HepG2 (cell line): ENCODE data around the gene RPL34. TPM values are rescaled to one million over a fixed set of nuclear protein-coding genes. Genes with fewer than 3 reads are reported as not detected.

ENCODE experiments used
- KLF6 ChIP-seq: IDR thresholded peaks from 2 replicates; pipeline ENCODE4 v1.8.0; 2016; ENCODE audit warnings: missing biosample characterization, missing genetic modification reagents
- MZF1 ChIP-seq: sonication (generic); formaldehyde crosslinking; IDR thresholded peaks from 2 replicates; pipeline ENCODE4 v1.8.1; 2023; ENCODE audit warnings: mild to moderate bottlenecking, missing genetic modification reagents, borderline replicate concordance
- NCOA5 ChIP-seq: sonication (generic); formaldehyde crosslinking; IDR thresholded peaks from 2 replicates; pipeline ENCODE4 v1.4.0; 2020; ENCODE audit warnings: missing genetic modification reagents
- POGK ChIP-seq: sonication (generic); formaldehyde crosslinking; conservative IDR thresholded peaks from 2 replicates; pipeline ENCODE4 v1.8.0; 2022; ENCODE audit warnings: mild to moderate bottlenecking, moderate library complexity, missing genetic modification reagents
- PRDM4 ChIP-seq: sonication (generic); formaldehyde crosslinking; IDR thresholded peaks from 2 replicates; pipeline ENCODE4 v1.9.0; 2021; ENCODE audit warnings: missing genetic modification reagents, borderline replicate concordance
- RORA ChIP-seq: sonication (generic); formaldehyde crosslinking; IDR thresholded peaks from 2 replicates; pipeline ENCODE4 v1.5.0; 2020; ENCODE audit warnings: mild to moderate bottlenecking, missing genetic modification reagents, moderate library complexity
- SIX4 ChIP-seq: sonication (generic); formaldehyde crosslinking; IDR thresholded peaks from 2 replicates; pipeline ENCODE4 v1.4.0; 2020; ENCODE audit warnings: missing genetic modification reagents
- SPEN ChIP-seq: sonication (generic); formaldehyde crosslinking; IDR thresholded peaks from 2 replicates; pipeline ENCODE4 v1.5.1; 2020; ENCODE audit warnings: low read depth, mild to moderate bottlenecking, missing genetic modification reagents
- ZBTB40 ChIP-seq, 2 experiments: fragments of 450-650 bp in 1 of 2; sonication (generic) in 1 of 2; formaldehyde crosslinking in 1 of 2; IDR thresholded peaks; 2 replicates each; pipeline versions ENCODE4 v1.6.1 to v1.8.0; 2016 to 2022; ENCODE audit warnings: antibody characterized with exemption in 1 of 2, mild to moderate bottlenecking in 1 of 2, missing genetic modification reagents in 1 of 2
- ZKSCAN8 ChIP-seq: IDR thresholded peaks from 2 replicates; pipeline ENCODE4 v1.6.1; 2016; ENCODE audit warnings: borderline replicate concordance, missing genetic modification reagents, missing compliant biosample characterization
- ZMAT3 ChIP-seq: sonication (generic); formaldehyde crosslinking; conservative IDR thresholded peaks from 2 replicates; pipeline ENCODE4 v1.7.0; 2021; ENCODE audit warnings: missing genetic modification reagents
- ZNF20 ChIP-seq: sonication (generic); formaldehyde crosslinking; IDR thresholded peaks from 2 replicates; pipeline ENCODE4 v1.4.0; 2020; ENCODE audit warnings: mild to moderate bottlenecking, moderate library complexity, missing genetic modification reagents
- ZNF563 ChIP-seq: sonication (generic); formaldehyde crosslinking; IDR thresholded peaks from 2 replicates; pipeline ENCODE4 v1.8.0; 2022; ENCODE audit warnings: mild to moderate bottlenecking, moderate library complexity, missing genetic modification reagents
- ZZZ3 ChIP-seq: sonication (generic); formaldehyde crosslinking; IDR thresholded peaks from 2 replicates; pipeline ENCODE4 v1.4.0; 2020; ENCODE audit warnings: missing genetic modification reagents, mild to moderate bottlenecking, borderline replicate concordance
- polyA plus RNA-seq, 8 experiments: library from polyadenylated mRNA; depleted of rRNA in 3 of 8; stranded (reverse) in 7 of 8; unstranded in 1 of 8; fragments of >200 nt; fragmentation: Illumina TruSeq in 4 of 8; extraction: Trizol in 4 of 8; gene quantifications; 2 replicates each; pipeline versions ENCODE4 v1.2.1 to v1.2.3, GENCODE V29; 2011 to 2016; ENCODE audit warnings: low read depth in 4 of 8, missing spikeins in 1 of 8, mixed read lengths in 1 of 8; ENCODE audit not compliant: insufficient read depth in 1 of 8
- total RNA-seq, 5 experiments: library from RNA; depleted of rRNA; stranded (reverse); fragments of >200 nt; fragmentation: Illumina TruSeq; extraction: Trizol; gene quantifications; 2 replicates each; pipeline ENCODE4 v1.2.3, GENCODE V29; 2016; ENCODE audit warnings: low read depth in 1 of 5

The RPL34 gene
- total and polyA plus RNA-seq, 2 of the 13 experiments (the other 11 are each of a cell fraction or from before 2014, with no cell fraction given), result 2,235 to 3,985 TPM

- TF ChIP-seq ZNF563 (CRISPR knock-in tag) (no peak), ZNF20 (CRISPR knock-in tag) (no peak), ZBTB40 (IDR thresholded peaks at IDR 0.05) (peak; percentile 67), ZBTB40 (CRISPR knock-in tag; IDR thresholded peaks at IDR 0.05) (0 out of 2 replicates have a peak, but pooled peaks have one; percentile 32), PRDM4 (CRISPR knock-in tag) (no peak), ZMAT3 (CRISPR knock-in tag) (peak; percentile 72; the same call in 1 of the 2 replicates), SPEN (peak; percentile 95; the same call in 1 of the 2 replicates), MZF1 (CRISPR knock-in tag) (no peak), ZZZ3 (peak; percentile 96; the same call in 1 of the 2 replicates), NCOA5 (no peak), KLF6 (CRISPR knock-in tag) (0 out of 2 replicates have a peak, but pooled peaks have one; percentile 32), ZKSCAN8 (CRISPR knock-in tag) (peak; percentile 28; the same call in 1 of the 2 replicates), RORA (no peak), SIX4 (CRISPR knock-in tag) (no peak), POGK (peak; percentile 40; the same call in 1 of the 2 replicates)
Measured at GRCh38 chr4:108620101-108620932, at the start of gene RPL34 (continued).
